ENCODE measurements around the gene ARHGEF4. TPM values are rescaled to one million over a fixed set of nuclear protein-coding genes. Genes with fewer than 3 reads are reported as not detected.

ARHGEF4 gene
- total RNA-seq, 1 experiment from 2014 or later, result 20.0 TPM

GRCh38 chr2:130829015-130829414 is 7.7 kb upstream of the ARHGEF4 start:
- no peak overlapping the region for H3K4me3 ChIP-seq
- peak overlapping the region; percentile 87 for H3K27ac ChIP-seq
- ChIA-PET POLR2A (ENCODE audit: unreplicated experiment) (interaction anchor here (0.5 kb wide), 1 partner anchor 8 kb away, joined by 3 read pairs; no protein-coding TSS in a partner anchor), CTCF (interaction anchor here (1.1 kb wide), 1 partner anchor 31 kb away, joined by 3 read pairs; no protein-coding TSS in a partner anchor)
- H4K20me1 ChIP-seq (ENCODE audit: insufficient read depth), result no peaks in the 10 kb centered on the region
- peak; percentile 86 to 87 for DNase-seq
- peak overlapping the region; percentile 77 for H3K4me2 ChIP-seq
- TF ChIP-seq CTCF (conservative IDR thresholded peaks at IDR 0.05) (no peak), EZH2 (IDR thresholded peaks at IDR 0.05; ENCODE audit: low read depth) (no peak)
- no peaks in the 10 kb centered on the region for H3K9me3 ChIP-seq (ENCODE audit: insufficient read depth, low read depth)
- peaks cover 26% of the 10 kb centered on the region for H3F3A ChIP-seq (ENCODE audit: insufficient read depth, low read depth)
- no TSS peak for BruUV-seq (replicated peaks)
- intact Hi-C loops (cut with micrococcal nuclease; ENCODE audit: unreplicated experiment), result loop anchor here (10.0 kb wide), 1 partner anchor 276 kb away; the partner anchor contains the start of gene PLEKHB2
- H3K79me2 ChIP-seq (ENCODE audit: low read depth), result no peaks in the 10 kb centered on the region
- H3K9me2 ChIP-seq (ENCODE audit: insufficient read depth), result no peaks in the 10 kb centered on the region
- no peaks in the 10 kb centered on the region for H3K36me3 ChIP-seq (ENCODE audit: low read depth)
- peaks cover 60% of the 10 kb centered on the region for H3K4me1 ChIP-seq (replicated peaks; ENCODE audit: insufficient read depth)
- no peaks in the 10 kb centered on the region for H3K27me3 ChIP-seq (ENCODE audit: insufficient read depth, low read depth)
- H2AFZ ChIP-seq, result no peak overlapping the region

- DNase-seq, result no peak
- peaks cover 26% of the 10 kb centered on the region for H3F3A ChIP-seq (ENCODE audit: insufficient read depth, low read depth)
- H3K36me3 ChIP-seq (ENCODE audit: low read depth), result no peaks in the 10 kb centered on the region
- H3K4me1 ChIP-seq (replicated peaks; ENCODE audit: insufficient read depth), result peaks cover 50% of the 10 kb centered on the region
- no peaks in the 10 kb centered on the region for H3K79me2 ChIP-seq (ENCODE audit: low read depth)
- POLR2A ChIA-PET (ENCODE audit: unreplicated experiment), result no interaction called here
- no peaks in the 10 kb centered on the region for H3K9me2 ChIP-seq (ENCODE audit: insufficient read depth)
- H4K20me1 ChIP-seq (ENCODE audit: insufficient read depth), result no peaks in the 10 kb centered on the region
- H3K27ac ChIP-seq, result no peak overlapping the region
- intact Hi-C loops (cut with micrococcal nuclease; ENCODE audit: unreplicated experiment), result no loop called here
- BruUV-seq (replicated peaks), result no TSS peak
- H3K9me3 ChIP-seq (ENCODE audit: insufficient read depth, low read depth), result no peaks in the 10 kb centered on the region
- no peak overlapping the region for H3K4me3 ChIP-seq
- no peaks in the 10 kb centered on the region for H3K27me3 ChIP-seq (ENCODE audit: insufficient read depth, low read depth)
- no peak overlapping the region for H3K4me2 ChIP-seq
- CTCF ChIA-PET, result no interaction called here
- TF ChIP-seq CTCF (conservative IDR thresholded peaks at IDR 0.05), result no peak
- no peak for TF ChIP-seq EZH2 (IDR thresholded peaks at IDR 0.05; ENCODE audit: low read depth)
- no peak overlapping the region for H2AFZ ChIP-seq
Measured at GRCh38 chr2:130830538-130830937, 6.2 kb upstream of the ARHGEF4 start.

GRCh38 chr2:130831356-130831755 is 5.4 kb upstream of the ARHGEF4 start:
- no peaks in the 10 kb centered on the region for H3K9me2 ChIP-seq (ENCODE audit: insufficient read depth)
- H3K27ac ChIP-seq, result no peak overlapping the region
- H3K4me1 ChIP-seq (replicated peaks; ENCODE audit: insufficient read depth), result peaks cover 47% of the 10 kb centered on the region
- CTCF ChIA-PET, result no interaction called here
- intact Hi-C loops (cut with micrococcal nuclease; ENCODE audit: unreplicated experiment), result no loop called here
- no TSS peak for BruUV-seq (replicated peaks)
- peaks cover 28% of the 10 kb centered on the region for H3F3A ChIP-seq (ENCODE audit: insufficient read depth, low read depth)
- H3K27me3 ChIP-seq (ENCODE audit: insufficient read depth, low read depth), result no peaks in the 10 kb centered on the region
- no peaks in the 10 kb centered on the region for H3K9me3 ChIP-seq (ENCODE audit: insufficient read depth, low read depth)
- H3K4me2 ChIP-seq, result no peak overlapping the region
- no peaks in the 10 kb centered on the region for H4K20me1 ChIP-seq (ENCODE audit: insufficient read depth)
- POLR2A ChIA-PET (ENCODE audit: unreplicated experiment), result no interaction called here
- TF ChIP-seq EZH2 (IDR thresholded peaks at IDR 0.05; ENCODE audit: low read depth), result no peak
- DNase-seq, result no peak
- H3K4me3 ChIP-seq, result no peak overlapping the region
- H2AFZ ChIP-seq, result no peak overlapping the region
- H3K36me3 ChIP-seq (ENCODE audit: low read depth), result no peaks in the 10 kb centered on the region
- H3K79me2 ChIP-seq (ENCODE audit: low read depth), result no peaks in the 10 kb centered on the region
